Posterior vena cava (tissue), 2 donors: ENCODE data around the gene TRIM62. TPM values are rescaled to one million over a fixed set of nuclear protein-coding genes. Genes with fewer than 3 reads are reported as not detected.

Experiments used
- DNase-seq: peaks from one replicate; pipeline ENCODE4 v3.0.0-alpha.2; 2020; ENCODE audit warnings: low spot score
- intact Hi-C, 2 donors: fragments of 100-400 bp; cut with DNase I; formaldehyde crosslinking; loops; one replicate each; pipeline versions ENCODE4 v1.14.1 to v1.14.2; 2022 to 2023
- total RNA-seq, 2 donors: library from RNA; stranded (reverse); fragmentation: NEBNext Ultra II Directional; extraction: Animal tissue kit (Norgen Biotek cat#: 25700); gene quantifications; one replicate each; pipeline ENCODE4 v1.2.1, GENCODE V29; 2021
- donor health status: DM: yes; HTN: yes; CAD: no.
- donor health status: DM: yes; HTN: yes; CAD: no.

The TRIM62 gene
- total RNA-seq, 2 donors from 2014 or later: 5.0 to 5.2 TPM

- intact Hi-C loops: no loop called here
- no peak for DNase-seq
These were observed 16.6 kb downstream of the TRIM62 start for GRCh38 chr1:33165209-33165608.

DNA sequence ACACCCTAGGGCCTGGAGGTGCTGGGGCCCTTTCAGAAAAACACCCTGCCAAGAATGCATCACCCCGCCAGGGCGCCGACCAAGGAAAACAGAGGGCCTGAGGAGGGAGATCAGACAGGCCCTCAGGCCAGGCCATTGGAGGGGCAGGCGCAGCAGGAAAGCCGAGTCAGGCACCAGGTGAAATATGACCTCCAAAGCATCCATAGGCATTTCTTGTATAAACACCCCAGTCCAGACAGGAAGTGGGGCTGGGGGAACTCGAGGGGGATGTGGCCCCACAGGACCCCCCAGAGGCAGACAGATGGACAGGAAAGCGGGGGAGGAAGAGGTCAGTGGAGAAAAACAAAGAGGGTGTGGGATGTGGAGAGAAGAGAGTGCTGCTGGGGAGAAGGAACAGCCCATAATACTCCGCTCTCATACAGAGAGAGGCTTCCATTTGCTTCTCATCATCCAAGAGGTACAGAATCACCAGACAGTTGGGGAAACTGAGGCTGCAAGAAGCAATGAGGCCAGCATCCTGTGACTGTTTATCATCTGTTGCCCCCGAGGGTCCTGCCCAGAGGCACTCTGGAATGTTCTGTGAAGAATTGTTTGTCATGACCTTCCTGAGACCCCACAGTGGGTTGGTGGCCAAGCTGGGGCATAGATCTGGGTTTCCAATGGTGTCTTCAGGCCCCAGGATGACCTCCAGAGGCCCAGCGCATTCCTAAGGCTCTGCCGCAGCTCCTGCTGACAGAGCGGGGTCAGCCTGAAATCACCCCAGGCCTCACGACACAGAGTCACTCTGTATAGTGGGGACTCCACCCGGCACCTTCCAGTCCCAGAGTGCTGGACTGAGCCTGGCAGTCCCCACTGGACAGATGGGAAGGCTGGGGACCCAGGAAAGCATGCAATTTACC, 18.0 kb downstream of the TRIM62 start:
- intact Hi-C loops: no loop called here
- no peak for DNase-seq

GRCh38 chr1:33162141-33162540, 19.7 kb downstream of the TRIM62 start:
- intact Hi-C loops: no loop called here
- no peak for DNase-seq

- DNase-seq: no peak
These were observed 20.7 kb downstream of the TRIM62 start for GRCh38 chr1:33161061-33161681.

DNA sequence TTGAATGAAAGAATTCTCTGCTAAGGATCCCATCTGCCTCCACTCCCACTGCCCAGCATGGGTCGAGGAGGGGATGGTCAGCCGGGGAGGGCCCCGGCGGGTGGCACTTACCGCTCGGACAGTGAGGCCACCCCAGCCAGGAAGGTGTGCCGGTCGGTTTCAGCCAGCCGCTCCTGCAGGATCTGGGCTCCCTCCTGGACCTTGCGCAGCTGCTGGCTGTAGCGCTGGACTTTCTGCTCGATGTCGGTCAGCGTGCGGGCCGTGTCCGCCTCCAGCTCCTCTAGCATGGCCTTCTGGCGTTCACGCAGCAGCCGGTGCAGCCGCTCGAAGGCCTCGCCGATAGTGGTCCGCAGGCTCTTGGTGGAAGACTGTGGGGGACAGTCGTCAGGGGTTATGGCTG, 22.3 kb downstream of the TRIM62 start:
- no peak for DNase-seq
- intact Hi-C loops: no loop called here

More at GRCh38 chr1:33161061-33161681, 20.7 kb downstream of the TRIM62 start:
- intact Hi-C loops: no loop called here

- intact Hi-C loops: no loop called here
These were observed 23.5 kb downstream of the TRIM62 start for GRCh38 chr1:33158366-33158765.

DNA sequence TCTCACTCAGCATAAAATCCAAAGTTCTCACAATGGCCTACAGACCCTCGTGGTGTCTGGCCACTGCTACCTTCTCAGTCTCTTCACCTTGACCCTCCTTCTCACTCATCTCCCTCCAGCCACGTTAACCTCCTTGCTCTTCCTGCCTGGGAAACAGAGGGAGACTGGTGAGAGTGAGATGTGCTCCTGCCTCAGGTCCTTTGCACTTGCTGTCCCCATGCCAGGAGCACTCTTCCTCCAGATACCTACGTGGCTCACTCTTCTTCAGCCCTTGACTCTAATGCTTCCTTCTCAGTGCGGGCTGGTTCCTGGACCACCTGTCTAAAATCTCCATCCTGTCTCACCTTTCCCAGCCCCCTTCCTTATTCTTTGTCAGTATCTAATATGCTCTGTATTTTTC, 24.7 kb downstream of the TRIM62 start:
- intact Hi-C loops: no loop called here
- DNase-seq: no peak

More at GRCh38 chr1:33158366-33158765, 23.5 kb downstream of the TRIM62 start:
- DNase-seq: no peak

GRCh38 chr1:33155877-33156538, 25.8 kb downstream of the TRIM62 start:
- intact Hi-C loops: no loop called here

DNA sequence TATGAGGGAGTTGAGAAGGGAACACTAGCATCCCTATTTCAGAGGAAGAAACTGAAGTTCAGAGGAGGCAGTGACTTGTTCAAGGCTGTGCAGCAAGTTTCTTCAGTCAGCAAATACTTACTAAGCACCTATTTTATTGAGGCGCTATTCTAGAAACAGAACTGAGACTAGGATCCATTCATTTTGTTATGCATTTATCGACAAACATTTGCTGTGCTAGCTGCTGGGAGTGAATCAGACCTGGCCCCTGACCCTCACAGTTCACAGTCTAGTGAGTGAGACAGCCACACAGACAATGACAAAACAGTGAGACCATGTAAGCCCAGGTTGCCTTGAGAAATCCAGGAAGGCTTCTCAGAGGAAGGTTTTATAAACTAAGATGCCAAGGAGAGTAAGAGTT, 28.2 kb downstream of the TRIM62 start:
- DNase-seq: no peak
- intact Hi-C loops: no loop called here

More at GRCh38 chr1:33155877-33156538, 25.8 kb downstream of the TRIM62 start:
- no peak for DNase-seq

DNA sequence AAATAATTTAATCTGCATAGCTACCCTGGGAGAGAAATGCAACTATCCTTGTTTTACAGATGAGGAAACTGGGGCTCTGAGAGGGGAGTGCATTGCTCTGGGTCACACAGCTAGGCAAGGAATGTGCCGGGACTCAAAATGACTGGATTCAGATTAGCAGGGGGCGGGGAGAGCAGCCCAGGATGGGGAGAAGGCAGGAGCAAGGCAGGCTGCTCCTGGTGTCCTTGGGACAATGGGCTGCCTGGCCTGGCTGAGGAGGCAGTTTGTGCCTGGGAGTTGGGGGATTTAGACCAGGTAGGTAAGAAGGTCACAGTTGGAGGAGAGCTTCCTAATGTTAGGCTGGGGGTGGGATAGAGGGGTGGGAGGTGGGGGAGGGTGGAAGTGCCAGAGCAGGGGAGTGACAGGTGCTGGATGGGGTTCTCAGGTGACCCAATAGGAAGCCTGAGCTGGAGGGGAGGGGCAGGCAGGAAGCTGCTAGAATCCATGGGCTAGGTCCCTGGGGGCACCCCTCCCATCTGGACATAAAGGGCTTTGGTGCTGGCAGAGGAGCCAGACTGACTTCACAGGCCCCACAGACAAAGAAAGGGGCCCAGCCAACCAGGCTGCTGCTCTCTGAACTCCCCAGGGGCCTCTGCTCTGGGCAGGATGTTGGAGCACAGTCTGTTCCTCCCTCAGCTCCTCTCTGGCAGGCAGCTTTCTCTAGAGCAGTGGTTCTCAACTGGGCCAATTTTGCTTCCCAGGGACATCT, 29.0 kb downstream of the TRIM62 start:
- DNase-seq: peak; percentile 89
- intact Hi-C loops: no loop called here

GRCh38 chr1:33151116-33151515, 30.7 kb downstream of the TRIM62 start:
- no peak for DNase-seq
- intact Hi-C loops: no loop called here

DNA sequence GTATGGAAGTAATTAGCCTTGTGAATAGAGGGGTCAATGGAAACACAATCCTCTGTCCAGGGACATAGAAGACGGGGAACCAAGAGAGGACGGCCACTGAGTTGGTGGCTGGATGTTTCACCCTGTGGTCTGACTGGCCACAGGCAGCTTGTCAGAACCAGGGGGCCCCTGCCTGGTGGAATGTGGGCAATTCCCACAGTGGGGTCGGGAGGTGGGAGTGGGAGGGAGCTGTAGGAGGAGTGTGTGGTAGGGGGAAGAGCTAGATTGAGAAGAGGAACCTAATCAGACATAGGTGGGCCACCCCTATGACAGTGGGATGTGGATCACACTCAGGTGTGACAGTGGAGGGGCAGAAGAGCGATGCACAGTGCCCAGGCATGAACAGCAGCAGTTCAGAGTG, 31.3 kb downstream of the TRIM62 start:
- intact Hi-C loops: no loop called here
- no peak for DNase-seq

DNA sequence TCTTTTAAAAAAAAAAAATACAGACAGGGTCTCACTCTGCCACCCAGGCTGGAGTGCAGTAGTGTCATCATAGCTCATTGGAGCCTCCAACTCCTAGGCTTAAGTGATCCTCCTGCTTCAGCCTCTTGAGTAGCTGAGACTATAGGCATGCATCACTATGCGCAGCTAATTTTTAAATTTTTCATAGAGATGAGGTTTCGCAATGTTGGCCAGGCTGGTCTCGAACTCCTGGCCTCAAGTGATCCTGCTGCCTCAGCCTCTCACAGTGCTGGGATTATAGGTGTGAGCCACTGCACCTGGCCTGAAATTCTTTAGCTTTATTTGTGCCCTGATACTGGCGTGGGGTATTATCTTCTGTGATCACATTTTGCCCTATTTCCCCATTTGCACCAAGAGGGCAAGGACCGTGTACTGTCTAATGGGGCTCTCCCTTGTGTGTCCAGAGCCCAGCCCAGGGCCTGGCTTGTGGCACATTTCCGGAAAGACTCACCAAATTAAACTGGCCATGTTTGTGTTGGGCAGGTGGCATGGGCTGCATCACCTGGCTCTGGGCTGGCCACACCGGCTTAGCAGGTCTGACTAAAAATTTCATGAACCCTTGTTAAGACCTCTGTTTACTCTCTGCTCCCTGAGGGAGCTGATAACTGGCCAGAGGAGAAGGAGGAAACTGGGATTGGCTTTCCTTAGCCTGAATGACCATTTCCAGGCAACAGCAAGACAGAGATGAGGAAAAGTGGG, 32.2 kb downstream of the TRIM62 start:
- intact Hi-C loops: no loop called here
- DNase-seq: no peak

- no peak for DNase-seq
- intact Hi-C loops: no loop called here
These were observed 33.2 kb downstream of the TRIM62 start for GRCh38 chr1:33148615-33149014.

DNA sequence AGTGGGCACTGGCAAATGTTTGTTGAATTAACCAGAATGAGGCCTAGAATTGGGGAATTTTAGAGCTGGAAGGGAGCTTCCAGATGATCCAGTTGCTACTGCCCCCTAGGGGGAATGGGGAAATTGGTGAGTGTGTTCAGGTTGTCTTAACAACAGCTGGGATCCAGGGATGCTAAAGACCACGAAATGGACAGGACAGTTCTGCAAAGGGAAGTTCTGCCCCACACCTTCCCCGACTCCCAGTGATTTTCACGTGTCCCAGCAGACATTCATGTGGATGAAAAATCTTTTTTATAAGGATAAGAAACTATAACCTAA, 33.9 kb downstream of the TRIM62 start:
- peak; percentile 4 for DNase-seq
- intact Hi-C loops: no loop called here

GRCh38 chr1:33147275-33147996, 34.4 kb downstream of the TRIM62 start:
- peak; percentile 69 for DNase-seq
- intact Hi-C loops: no loop called here

- intact Hi-C loops: no loop called here
- DNase-seq: no peak
These were observed 35.8 kb downstream of the TRIM62 start for GRCh38 chr1:33146003-33146402.

DNA sequence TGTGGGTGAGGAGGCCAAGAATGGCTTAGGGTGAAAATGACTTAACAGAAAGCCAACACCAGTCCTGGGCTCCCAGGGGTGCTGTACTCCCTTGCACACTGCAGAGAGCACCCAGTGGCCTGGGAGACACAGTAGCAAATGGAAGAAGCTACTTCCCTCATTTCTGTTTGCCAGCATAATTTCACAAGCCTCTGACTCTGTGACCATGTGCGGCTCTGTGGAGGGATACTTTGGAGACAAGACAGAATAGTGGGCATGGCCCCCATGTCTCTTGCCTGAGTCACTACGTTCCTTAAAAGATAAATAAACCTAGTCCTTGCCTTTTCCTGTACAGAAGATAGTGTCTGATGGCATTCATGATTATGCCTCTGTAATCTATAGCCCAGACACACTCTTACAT, 38.1 kb downstream of the TRIM62 start:
- DNase-seq: peak; percentile 77
- intact Hi-C loops: no loop called here
